Mesenchymal stem cell (in vitro differentiated cells and primary cell): ENCODE data around the gene BIVM.

Experiments
- DNase-seq: peaks from one replicate; pipeline ENCODE4 v3.0.0-alpha.2; 2013
- H2AFZ ChIP-seq: one replicate; pipeline ENCODE4 v1.6.1; 2013; ENCODE audit warnings: low read depth, mild to moderate bottlenecking, control low read depth, inconsistent platforms, low read length, moderate library complexity
- H2AK5ac ChIP-seq: 2 replicates; pipeline ENCODE4 v1.6.1; 2013; ENCODE audit warnings: low read length, moderate library complexity, mild to moderate bottlenecking, inconsistent platforms; ENCODE audit not compliant: severe bottlenecking
- H2BK120ac ChIP-seq: one replicate; pipeline ENCODE4 v1.6.1; 2013; ENCODE audit warnings: low read depth, mild to moderate bottlenecking, inconsistent platforms, low read length, moderate library complexity
- H2BK12ac ChIP-seq, 2 experiments: one replicate each; pipeline ENCODE4 v1.6.1; 2013; ENCODE audit warnings: inconsistent platforms in 2 of 2, low read length in 2 of 2, mild to moderate bottlenecking in 2 of 2, moderate library complexity in 2 of 2, control low read depth in 1 of 2
- H2BK15ac ChIP-seq: one replicate; pipeline ENCODE4 v1.6.1; 2013; ENCODE audit warnings: mild to moderate bottlenecking, low read depth, inconsistent platforms; ENCODE audit not compliant: poor library complexity, severe bottlenecking
- H2BK5ac ChIP-seq: 2 replicates; pipeline ENCODE4 v1.6.1; 2013; ENCODE audit warnings: low read depth, mild to moderate bottlenecking, low read length, control low read depth, inconsistent platforms; ENCODE audit not compliant: poor library complexity, severe bottlenecking
- H3K14ac ChIP-seq, 2 experiments: one replicate each; pipeline ENCODE4 v1.6.1; 2013; ENCODE audit warnings: inconsistent platforms in 2 of 2, low read length in 2 of 2, control low read depth in 1 of 2, mild to moderate bottlenecking in 1 of 2, moderate library complexity in 1 of 2
- H3K18ac ChIP-seq, 2 experiments: one replicate each; pipeline ENCODE4 v1.6.1; 2013; ENCODE audit warnings: inconsistent platforms in 2 of 2, low read length in 2 of 2, control low read depth in 1 of 2, low read depth in 1 of 2, mild to moderate bottlenecking in 1 of 2
- H3K23ac ChIP-seq, 2 experiments: one replicate each; pipeline ENCODE4 v1.6.1; 2013; ENCODE audit warnings: inconsistent platforms in 2 of 2, low read length in 2 of 2, mild to moderate bottlenecking in 2 of 2, moderate library complexity in 2 of 2, control low read depth in 1 of 2
- H3K27ac ChIP-seq: 2 replicates; pipeline ENCODE4 v1.5.1; 2013; ENCODE audit warnings: mild to moderate bottlenecking, moderate library complexity, low read length, control low read depth, inconsistent platforms; ENCODE audit not compliant: poor library complexity, severe bottlenecking
- H3K27me3 ChIP-seq, 2 experiments: 2 replicates each; pipeline versions ENCODE4 v1.6.1 to v1.7.0; 2013; ENCODE audit warnings: low read length in 2 of 2, mild to moderate bottlenecking in 2 of 2, moderate library complexity in 2 of 2, control low read depth in 1 of 2, inconsistent platforms in 1 of 2; ENCODE audit not compliant: control insufficient read depth in 1 of 2, insufficient read depth in 1 of 2
- H3K36me3 ChIP-seq, 2 experiments: 2 replicates each; pipeline versions ENCODE4 v1.6.1 to v1.7.0; 2013; ENCODE audit warnings: low read length in 2 of 2, control low read depth in 1 of 2, inconsistent platforms in 1 of 2, low read depth in 1 of 2, mild to moderate bottlenecking in 1 of 2; ENCODE audit not compliant: insufficient read depth in 2 of 2, control insufficient read depth in 1 of 2
- H3K4ac ChIP-seq, 2 experiments: one replicate each; pipeline ENCODE4 v1.6.1; 2013; ENCODE audit warnings: inconsistent platforms in 2 of 2, low read length in 2 of 2, mild to moderate bottlenecking in 2 of 2, moderate library complexity in 2 of 2, control low read depth in 1 of 2, low read depth in 1 of 2
- H3K4me1 ChIP-seq: 2 replicates; pipeline ENCODE4 v1.6.1; 2013; ENCODE audit warnings: low read depth, low read length, control low read depth; ENCODE audit not compliant: control insufficient read depth, insufficient read depth
- H3K4me2 ChIP-seq: 2 replicates; pipeline ENCODE4 v1.6.1; 2013; ENCODE audit warnings: low read length, mild to moderate bottlenecking, inconsistent platforms; ENCODE audit not compliant: poor library complexity, severe bottlenecking
- H3K4me3 ChIP-seq, 2 experiments: 2 replicates each; pipeline versions ENCODE4 v1.5.1 to v1.7.0; 2013; ENCODE audit warnings: low read length in 2 of 2, mild to moderate bottlenecking in 2 of 2, control low read depth in 1 of 2, low read depth in 1 of 2; ENCODE audit not compliant: insufficient read depth in 1 of 2
- H3K79me1 ChIP-seq: replicated peaks from 2 replicates; pipeline ENCODE4 v1.6.1; 2013; ENCODE audit warnings: mild to moderate bottlenecking, control low read depth, low read length, inconsistent platforms; ENCODE audit not compliant: poor library complexity, severe bottlenecking
- H3K9ac ChIP-seq: 2 replicates; pipeline ENCODE4 v1.7.0; 2013; ENCODE audit warnings: mild to moderate bottlenecking, low read length, moderate library complexity
- H3K9me3 ChIP-seq: 2 replicates; pipeline ENCODE4 v1.7.0; 2013; ENCODE audit warnings: mild to moderate bottlenecking, low read length; ENCODE audit not compliant: control insufficient read depth
- H4K8ac ChIP-seq: one replicate; pipeline ENCODE4 v1.6.1; 2013; ENCODE audit warnings: inconsistent platforms, mild to moderate bottlenecking, low read length, moderate library complexity
- H4K91ac ChIP-seq: one replicate; pipeline ENCODE4 v1.6.1; 2013; ENCODE audit warnings: mild to moderate bottlenecking, low read length, inconsistent platforms
- WGBS: methylation state at CpG from one replicate; pipeline ENCODE4 v1.1.7; 2013; ENCODE audit warnings: mixed read lengths; 5-methylcytosine and 5-hydroxymethylcytosine counted together

BIVM gene

DNA sequence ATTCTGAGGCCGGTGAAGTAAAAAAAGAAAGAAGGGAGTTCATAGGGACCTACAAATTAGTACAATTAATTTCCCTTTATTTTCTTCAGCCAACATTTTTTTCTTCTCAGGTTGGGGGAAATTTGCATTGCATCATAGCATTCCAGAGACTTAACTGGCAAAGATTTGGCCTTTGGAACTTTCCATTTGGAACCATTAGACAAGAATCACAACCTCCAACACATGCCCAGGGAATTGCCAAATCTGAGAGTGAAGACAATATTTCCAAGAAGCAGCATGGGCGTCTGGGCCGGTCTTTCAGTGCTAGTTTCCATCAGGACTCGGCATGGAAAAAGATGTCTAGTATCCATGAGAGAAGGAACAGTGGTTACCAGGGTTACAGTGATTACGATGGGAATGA is 40.5 kb downstream of the BIVM start:
- Histone ChIP-seq H2BK120ac (no peak overlapping the region), H3K36me3 (peaks cover 20 to 68% of the 10 kb centered on the region in 2 experiments), H3K4me3 (no peak overlapping the region), H3K4me2 (no peak overlapping the region), H3K27ac (peak overlapping the region; percentile 22), H3K4me1 (no peaks in the 10 kb centered on the region), H3K79me1 (peaks cover 15% of the 10 kb centered on the region), H2AFZ (no peak overlapping the region), H2AK5ac (no peak overlapping the region), H4K91ac (no peak overlapping the region), H3K4ac (no peak overlapping the region), H3K27me3 (no peaks in the 10 kb centered on the region), H2BK5ac (no peak overlapping the region), H3K14ac (no peak overlapping the region), H3K23ac (no peak overlapping the region), H4K8ac (no peak overlapping the region), H3K18ac (no peak overlapping the region), H2BK15ac (no peak overlapping the region), H3K9me3 (no peaks in the 10 kb centered on the region), H3K9ac (peak overlapping the region; percentile 38), H2BK12ac (no peak overlapping the region)
- no peak for DNase-seq
- 90% methylated on average over 4 of the region's 5 CpGs for WGBS

DNA sequence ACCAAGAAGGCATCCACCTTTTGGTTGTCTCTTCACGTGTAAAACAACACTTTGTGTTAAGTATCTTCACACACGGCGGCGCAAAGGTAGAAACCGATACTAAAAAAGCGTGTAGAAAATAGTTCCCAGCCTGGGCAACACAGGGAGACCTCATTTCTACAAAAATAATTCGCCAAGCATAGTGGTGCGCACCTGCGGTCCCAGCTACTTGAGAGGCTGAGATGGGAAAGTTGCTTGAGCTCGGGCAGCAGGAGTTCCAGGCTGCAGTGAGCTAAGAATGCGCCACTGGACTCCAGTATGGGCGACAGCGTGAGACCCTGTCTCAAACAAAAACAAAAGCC is 46.3 kb downstream of the BIVM start:
- Histone ChIP-seq H2BK15ac (no peak overlapping the region), H3K27me3 (no peaks in the 10 kb centered on the region), H3K4me1 (peaks cover 3% of the 10 kb centered on the region), H2BK12ac (no peak overlapping the region), H2BK5ac (no peak overlapping the region), H3K4me2 (peak overlapping the region; percentile 70), H4K91ac (no peak overlapping the region), H3K27ac (peak overlapping the region; percentile 78), H3K9me3 (no peaks in the 10 kb centered on the region), H3K9ac (peak overlapping the region; percentile 99), H2AK5ac (peak overlapping the region; percentile 15), H3K4me3 (peak overlapping the region; percentile 59 to 92), H3K14ac (no peak overlapping the region), H4K8ac (peak overlapping the region; percentile 87), H3K36me3 (peaks cover 5 to 30% of the 10 kb centered on the region in 2 experiments), H3K79me1 (peaks cover 3% of the 10 kb centered on the region), H3K18ac (peak overlapping the region; percentile 1 to 85), H3K4ac (peak overlapping the region; percentile 47 to 81), H3K23ac (no peak overlapping the region), H2BK120ac (no peak overlapping the region), H2AFZ (no peak overlapping the region)
- WGBS = 3% methylated on average over 13 of the region's 13 CpGs
- DNase-seq = no peak

DNA sequence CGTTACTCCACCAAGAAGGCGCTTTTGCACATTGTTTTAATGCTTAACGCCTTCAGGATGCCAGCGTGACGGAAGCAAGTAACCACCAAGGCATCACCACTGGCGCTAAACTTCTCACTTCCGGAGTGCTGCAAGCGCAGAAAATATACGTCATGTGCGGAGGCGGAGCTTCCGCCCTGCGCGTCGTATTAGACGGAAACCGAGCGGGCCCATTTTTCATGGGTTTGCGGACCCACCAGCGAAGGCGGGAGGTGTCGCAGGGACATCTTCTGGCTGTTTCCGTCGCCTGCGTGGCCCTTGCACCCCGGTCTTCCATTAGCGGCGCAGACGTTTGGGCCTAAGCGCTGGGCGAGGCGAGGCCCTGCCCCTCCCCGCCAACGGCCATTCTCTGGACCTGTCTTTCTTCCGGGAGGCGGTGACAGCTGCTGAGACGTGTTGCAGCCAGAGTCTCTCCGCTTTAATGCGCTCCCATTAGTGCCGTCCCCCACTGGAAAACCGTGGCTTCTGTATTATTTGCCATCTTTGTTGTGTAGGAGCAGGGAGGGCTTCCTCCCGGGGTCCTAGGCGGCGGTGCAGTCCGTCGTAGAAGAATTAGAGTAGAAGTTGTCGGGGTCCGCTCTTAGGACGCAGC is 46.8 kb downstream of the BIVM start, which contains the start of gene ERCC5:
Gene ERCC5, plus strand, starts transcription at position 403 of the 631 bp plus-strand sequence. CDS start 235 bp downstream, outside the sequence.
- H2BK120ac ChIP-seq = no peak within 1 kb of the TSS
- H3K27ac ChIP-seq = peak within 1 kb of the TSS; percentile 92
- peak within 1 kb of the TSS; percentile 74 for H3K4me2 ChIP-seq
- H3K9me3 ChIP-seq = no peaks in the 10 kb centered on the region
- peak within 1 kb of the TSS in 1 of 2 experiments; percentile 37 for H2BK12ac ChIP-seq
- peak within 1 kb of the TSS; percentile 92 to 93 for H3K4me3 ChIP-seq
- peak within 1 kb of the TSS; percentile 30 for H2BK15ac ChIP-seq
- peak within 1 kb of the TSS; percentile 99 for H3K9ac ChIP-seq
- under 1% methylated on average over 49 of the region's 49 CpGs for WGBS
- H3K27me3 ChIP-seq = no peaks in the 10 kb centered on the region
- peak within 1 kb of the TSS in 1 of 2 experiments; percentile 98 for H3K14ac ChIP-seq
- peak within 1 kb of the TSS; percentile 76 for H4K91ac ChIP-seq
- DNase-seq = peak; percentile 97
- peak within 1 kb of the TSS in 1 of 2 experiments; percentile 95 for H3K23ac ChIP-seq
- H3K4ac ChIP-seq = peak within 1 kb of the TSS; percentile 47 to 95
- peaks cover 5 to 29% of the 10 kb centered on the region in 2 experiments for H3K36me3 ChIP-seq
- peak within 1 kb of the TSS; percentile 85 to 94 for H3K18ac ChIP-seq
- H4K8ac ChIP-seq = peak within 1 kb of the TSS; percentile 88
- peaks cover 5% of the 10 kb centered on the region for H3K4me1 ChIP-seq
- H3K79me1 ChIP-seq = peaks cover 7% of the 10 kb centered on the region
- peak within 1 kb of the TSS; percentile 39 for H2AK5ac ChIP-seq
- peak within 1 kb of the TSS; percentile 87 for H2BK5ac ChIP-seq
- peak within 1 kb of the TSS; percentile 72 for H2AFZ ChIP-seq

GRCh38 chr13:102846261-102847015 is 47.5 kb downstream of the BIVM start:
- no peak overlapping the region for H2BK120ac ChIP-seq
- peak overlapping the region in 1 of 2 experiments; percentile 95 for H3K23ac ChIP-seq
- H3K4me1 ChIP-seq = peaks cover 5% of the 10 kb centered on the region
- H3K4ac ChIP-seq = peak overlapping the region in 1 of 2 experiments; percentile 95
- peak overlapping the region; percentile 39 for H2AK5ac ChIP-seq
- H3K79me1 ChIP-seq = peaks cover 7% of the 10 kb centered on the region
- peak overlapping the region in 1 of 2 experiments; percentile 98 for H3K14ac ChIP-seq
- H3K18ac ChIP-seq = peak overlapping the region; percentile 72 to 94
- H3K9me3 ChIP-seq = no peaks in the 10 kb centered on the region
- peak overlapping the region; percentile 92 to 93 for H3K4me3 ChIP-seq
- peak overlapping the region; percentile 92 for H3K27ac ChIP-seq
- peak overlapping the region; percentile 99 for H3K9ac ChIP-seq
- peak; percentile 69 for DNase-seq
- under 1% methylated on average over 25 of the region's 31 CpGs for WGBS
- no peak overlapping the region for H4K91ac ChIP-seq
- H3K27me3 ChIP-seq = no peaks in the 10 kb centered on the region
- peak overlapping the region; percentile 74 for H3K4me2 ChIP-seq
- H3K36me3 ChIP-seq = peaks cover 5 to 25% of the 10 kb centered on the region in 2 experiments
- H2BK12ac ChIP-seq = peak overlapping the region in 1 of 2 experiments; percentile 37
- peak overlapping the region; percentile 30 for H2BK15ac ChIP-seq
- H2BK5ac ChIP-seq = peak overlapping the region; percentile 87
- H2AFZ ChIP-seq = peak overlapping the region; percentile 72
- H4K8ac ChIP-seq = peak overlapping the region; percentile 54
